Karpas-422 (cell line): ENCODE results near the gene ANXA9. TPM values are rescaled to one million over a fixed set of nuclear protein-coding genes. Genes with fewer than 3 reads are reported as not detected.

Experiments
- DNase-seq: peaks from one replicate; pipeline ENCODE4 v3.0.0-alpha.2; 2015
- H2AFZ ChIP-seq: fragments of 200-600 bp; sonication (generic); 2 replicates; pipeline ENCODE4 v1.6.1; 2014; ENCODE audit warnings: antibody characterized with exemption, low read length, mixed read lengths
- H3K27ac ChIP-seq: fragments of 200-600 bp; sonication (generic); 2 replicates; pipeline ENCODE4 v1.5.1; 2014; ENCODE audit warnings: mild to moderate bottlenecking, low read length, moderate library complexity
- H3K27me3 ChIP-seq: fragments of 200-600 bp; sonication (generic); 2 replicates; pipeline ENCODE4 v1.6.1; 2014; ENCODE audit warnings: low read length, mixed read lengths
- H3K36me3 ChIP-seq: fragments of 200-600 bp; sonication (generic); 2 replicates; pipeline ENCODE4 v1.6.1; 2014; ENCODE audit warnings: low read length, mixed read lengths; ENCODE audit not compliant: insufficient read depth
- H3K4me1 ChIP-seq: fragments of 200-600 bp; sonication (generic); 2 replicates; pipeline ENCODE4 v1.6.1; 2014; ENCODE audit warnings: mild to moderate bottlenecking, low read length, mixed read lengths
- H3K4me2 ChIP-seq: fragments of 200-600 bp; sonication (generic); 2 replicates; pipeline ENCODE4 v1.6.1; 2014; ENCODE audit warnings: low read length, low read depth, mild to moderate bottlenecking; ENCODE audit not compliant: poor library complexity, severe bottlenecking
- H3K4me3 ChIP-seq: fragments of 200-600 bp; sonication (generic); 2 replicates; pipeline ENCODE4 v1.5.1; 2014; ENCODE audit warnings: mild to moderate bottlenecking, antibody characterized with exemption, low read length, mixed read lengths
- H3K79me2 ChIP-seq: fragments of 200-600 bp; sonication (generic); 2 replicates; pipeline ENCODE4 v1.6.1; 2014; ENCODE audit warnings: mild to moderate bottlenecking, low read length, mixed read lengths
- H3K9ac ChIP-seq: fragments of 200-600 bp; sonication (generic); 2 replicates; pipeline ENCODE4 v1.6.0; 2014; ENCODE audit warnings: low read length
- H3K9me2 ChIP-seq: fragments of 200-600 bp; sonication (generic), shearing (Covaris generic); replicated peaks from 2 replicates; pipeline ENCODE4 v1.6.0; 2014; ENCODE audit warnings: mild to moderate bottlenecking, low read length, moderate library complexity; ENCODE audit not compliant: insufficient read depth
- H3K9me3 ChIP-seq: fragments of 300-700, 200-600 bp; sonication (generic); 2 replicates; pipeline ENCODE4 v1.6.1; 2014; ENCODE audit warnings: low read length, mixed read lengths
- H4K20me1 ChIP-seq: fragments of 200-600 bp; sonication (generic); 2 replicates; pipeline ENCODE4 v1.6.1; 2014; ENCODE audit warnings: mild to moderate bottlenecking, antibody characterized with exemption, low read length, low read depth; ENCODE audit not compliant: insufficient read depth
- total RNA-seq: library from RNA; depleted of rRNA; stranded (reverse); fragments of >200 nt; shearing (Covaris generic); gene quantifications from 2 replicates; pipeline ENCODE4 v1.2.3, GENCODE V29; 2014; ENCODE audit warnings: low replicate concordance

ANXA9 gene
- total RNA-seq, 1 experiment from 2014 or later, result 0.19 TPM

- no peak overlapping the region for H3K9ac ChIP-seq
- peaks cover 63% of the 10 kb centered on the region for H3K79me2 ChIP-seq
- peaks cover 46% of the 10 kb centered on the region for H3K4me1 ChIP-seq
- H4K20me1 ChIP-seq, result no peaks in the 10 kb centered on the region
- no peak overlapping the region for H3K4me3 ChIP-seq
- peak overlapping the region; percentile 89 for H3K4me2 ChIP-seq
- H2AFZ ChIP-seq, result no peak overlapping the region
- H3K27ac ChIP-seq, result no peak overlapping the region
- no peak for DNase-seq
- H3K27me3 ChIP-seq, result no peaks in the 10 kb centered on the region
- H3K9me2 ChIP-seq, result no peaks in the 10 kb centered on the region
- H3K9me3 ChIP-seq, result no peaks in the 10 kb centered on the region
- H3K36me3 ChIP-seq, result no peaks in the 10 kb centered on the region
Measured at GRCh38 chr1:151010346-151010726, 28.2 kb downstream of the ANXA9 start.

GRCh38 chr1:151011154-151011850 lies 29.2 kb downstream of the ANXA9 start:
- peaks cover 65% of the 10 kb centered on the region for H3K79me2 ChIP-seq

GRCh38 chr1:151012684-151013471 lies 30.8 kb downstream of the ANXA9 start:
- peaks cover 65% of the 10 kb centered on the region for H3K79me2 ChIP-seq
- H3K4me2 ChIP-seq, result no peak overlapping the region
- H3K9me3 ChIP-seq, result no peaks in the 10 kb centered on the region
- H3K4me3 ChIP-seq, result no peak overlapping the region
- no peaks in the 10 kb centered on the region for H4K20me1 ChIP-seq
- H3K9ac ChIP-seq, result no peak overlapping the region
- no peaks in the 10 kb centered on the region for H3K9me2 ChIP-seq
- H2AFZ ChIP-seq, result no peak overlapping the region
- peaks cover 25% of the 10 kb centered on the region for H3K4me1 ChIP-seq
- H3K27ac ChIP-seq, result no peak overlapping the region
- no peaks in the 10 kb centered on the region for H3K27me3 ChIP-seq
- H3K36me3 ChIP-seq, result no peaks in the 10 kb centered on the region
- DNase-seq, result no peak

More at GRCh38 chr1:151011154-151011850, 29.2 kb downstream of the ANXA9 start:
- Histone ChIP-seq H3K27ac (no peak overlapping the region), H2AFZ (no peak overlapping the region), H3K4me1 (peaks cover 37% of the 10 kb centered on the region), H3K4me3 (no peak overlapping the region), H3K9me3 (no peaks in the 10 kb centered on the region), H3K27me3 (no peaks in the 10 kb centered on the region), H3K9me2 (no peaks in the 10 kb centered on the region), H3K9ac (no peak overlapping the region), H4K20me1 (no peaks in the 10 kb centered on the region), H3K36me3 (no peaks in the 10 kb centered on the region), H3K4me2 (no peak overlapping the region)
- DNase-seq, result no peak

- no peaks in the 10 kb centered on the region for H3K36me3 ChIP-seq
- no peak overlapping the region for H2AFZ ChIP-seq
Measured at GRCh38 chr1:151013518-151013917, 31.4 kb downstream of the ANXA9 start.

GRCh38 chr1:151024540-151025146 lies 42.6 kb downstream of the ANXA9 start:
- DNase-seq, result peak; percentile 92
- Histone ChIP-seq H3K36me3 (peaks cover 13% of the 10 kb centered on the region; the same call in 1 of the 2 replicates), H3K79me2 (no peaks in the 10 kb centered on the region), H3K9me2 (no peaks in the 10 kb centered on the region), H3K9me3 (no peaks in the 10 kb centered on the region), H3K4me3 (no peak overlapping the region), H3K4me1 (no peaks in the 10 kb centered on the region), H3K27me3 (no peaks in the 10 kb centered on the region), H2AFZ (no peak overlapping the region), H3K9ac (no peak overlapping the region), H3K27ac (no peak overlapping the region), H4K20me1 (no peaks in the 10 kb centered on the region), H3K4me2 (no peak overlapping the region)

More at GRCh38 chr1:151013518-151013917, 31.4 kb downstream of the ANXA9 start:
- no peak for DNase-seq
- Histone ChIP-seq H3K4me2 (no peak overlapping the region), H3K27me3 (no peaks in the 10 kb centered on the region), H3K4me1 (peaks cover 23% of the 10 kb centered on the region), H3K9me2 (no peaks in the 10 kb centered on the region), H3K9me3 (no peaks in the 10 kb centered on the region), H3K27ac (no peak overlapping the region), H3K4me3 (no peak overlapping the region), H4K20me1 (no peaks in the 10 kb centered on the region), H3K79me2 (peaks cover 63% of the 10 kb centered on the region), H3K9ac (no peak overlapping the region)

- no peak for DNase-seq
- H3K36me3 ChIP-seq, result peaks cover 16% of the 10 kb centered on the region
- H3K4me3 ChIP-seq, result no peak overlapping the region
- H2AFZ ChIP-seq, result no peak overlapping the region
- no peak overlapping the region for H3K27ac ChIP-seq
- no peak overlapping the region for H3K9ac ChIP-seq
- no peak overlapping the region for H3K4me2 ChIP-seq
- no peaks in the 10 kb centered on the region for H3K27me3 ChIP-seq
- H4K20me1 ChIP-seq, result no peaks in the 10 kb centered on the region
- no peaks in the 10 kb centered on the region for H3K4me1 ChIP-seq
- no peaks in the 10 kb centered on the region for H3K9me3 ChIP-seq
- H3K9me2 ChIP-seq, result no peaks in the 10 kb centered on the region
- H3K79me2 ChIP-seq, result no peaks in the 10 kb centered on the region
Measured at GRCh38 chr1:151026460-151026859, 44.4 kb downstream of the ANXA9 start.

GRCh38 chr1:151032164-151032563 lies 50.1 kb downstream of the ANXA9 start:
- Histone ChIP-seq H3K4me1 (no peaks in the 10 kb centered on the region), H3K9ac (no peak overlapping the region), H3K27ac (no peak overlapping the region), H4K20me1 (no peaks in the 10 kb centered on the region), H3K4me3 (no peak overlapping the region), H3K9me2 (no peaks in the 10 kb centered on the region), H3K27me3 (no peaks in the 10 kb centered on the region), H3K4me2 (no peak overlapping the region), H2AFZ (no peak overlapping the region), H3K79me2 (no peaks in the 10 kb centered on the region), H3K9me3 (no peaks in the 10 kb centered on the region), H3K36me3 (peaks cover 8% of the 10 kb centered on the region)
- DNase-seq, result no peak

GRCh38 chr1:151035167-151035566 lies 53.1 kb downstream of the ANXA9 start:
- Histone ChIP-seq H3K36me3 (peaks cover 8% of the 10 kb centered on the region), H2AFZ (no peak overlapping the region), H3K79me2 (no peaks in the 10 kb centered on the region)

More at GRCh38 chr1:151035167-151035566, 53.1 kb downstream of the ANXA9 start:
- H3K4me3 ChIP-seq, result no peak overlapping the region
- H3K4me1 ChIP-seq, result no peaks in the 10 kb centered on the region
- H3K27ac ChIP-seq, result no peak overlapping the region
- no peaks in the 10 kb centered on the region for H3K9me2 ChIP-seq
- H3K9ac ChIP-seq, result no peak overlapping the region
- H3K27me3 ChIP-seq, result no peaks in the 10 kb centered on the region
- DNase-seq, result no peak
- H3K4me2 ChIP-seq, result no peak overlapping the region
- H3K9me3 ChIP-seq, result no peaks in the 10 kb centered on the region
- H4K20me1 ChIP-seq, result no peaks in the 10 kb centered on the region
